Measurements from ENCODE around the gene KRTAP4-9.
"Not testable (repeated sequence)": the region's sequence is repeated elsewhere in the genome, so short reads cannot be mapped to it uniquely, and the experiment has no call there.

Gene KRTAP4-9

DNA sequence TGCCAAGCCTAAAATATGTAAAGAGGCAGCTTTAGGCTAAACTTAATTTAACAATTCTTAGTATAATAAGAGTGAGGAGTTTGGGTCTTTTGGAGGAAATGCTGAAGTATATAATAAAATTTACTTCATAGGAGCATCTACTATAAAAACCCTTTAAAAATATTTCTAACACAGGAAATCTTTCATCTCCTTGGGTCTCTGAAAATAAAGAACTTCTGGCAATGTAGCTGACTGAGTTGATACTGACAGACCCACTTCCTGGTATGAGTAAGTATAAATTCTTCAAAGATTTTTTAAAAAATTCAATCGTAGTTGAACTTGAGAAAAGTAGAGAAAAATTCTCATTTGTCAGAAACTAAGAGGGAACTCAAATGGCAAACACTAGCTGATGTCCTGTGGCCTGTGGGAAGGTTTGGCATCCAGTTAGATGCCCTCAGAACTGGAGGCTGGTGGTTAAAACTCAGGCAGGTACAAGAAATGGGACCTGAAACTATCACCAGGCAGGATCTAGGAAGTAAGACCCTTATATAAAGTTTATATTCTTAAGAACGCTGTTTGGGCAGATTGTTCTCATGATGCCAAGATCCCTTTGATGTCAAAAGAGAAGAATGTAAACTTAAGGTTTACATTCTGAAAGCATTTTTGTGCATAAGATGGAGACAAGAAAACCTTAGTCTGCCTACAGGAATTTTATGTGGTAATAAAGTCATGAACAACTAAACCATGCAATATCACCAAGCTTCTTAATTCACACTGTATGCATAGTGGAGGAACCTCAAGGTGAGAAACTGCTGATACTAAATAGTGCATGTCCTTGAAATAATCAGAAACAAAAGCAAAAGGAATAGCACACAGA, 28.9 kb downstream of the KRTAP4-9 start:
- Histone ChIP-seq H3K4me3 (replicated peaks; ENCODE audit: low read depth, low read length) (no peak overlapping the region), H3K27me3 (replicated peaks; ENCODE audit: control insufficient read depth, insufficient read depth, low read length) (no peaks in the 10 kb centered on the region), H3K36me3 (ENCODE audit: control insufficient read depth, insufficient read depth, low read length) (no peaks in the 10 kb centered on the region)
- TF ChIP-seq, protein P1, sequence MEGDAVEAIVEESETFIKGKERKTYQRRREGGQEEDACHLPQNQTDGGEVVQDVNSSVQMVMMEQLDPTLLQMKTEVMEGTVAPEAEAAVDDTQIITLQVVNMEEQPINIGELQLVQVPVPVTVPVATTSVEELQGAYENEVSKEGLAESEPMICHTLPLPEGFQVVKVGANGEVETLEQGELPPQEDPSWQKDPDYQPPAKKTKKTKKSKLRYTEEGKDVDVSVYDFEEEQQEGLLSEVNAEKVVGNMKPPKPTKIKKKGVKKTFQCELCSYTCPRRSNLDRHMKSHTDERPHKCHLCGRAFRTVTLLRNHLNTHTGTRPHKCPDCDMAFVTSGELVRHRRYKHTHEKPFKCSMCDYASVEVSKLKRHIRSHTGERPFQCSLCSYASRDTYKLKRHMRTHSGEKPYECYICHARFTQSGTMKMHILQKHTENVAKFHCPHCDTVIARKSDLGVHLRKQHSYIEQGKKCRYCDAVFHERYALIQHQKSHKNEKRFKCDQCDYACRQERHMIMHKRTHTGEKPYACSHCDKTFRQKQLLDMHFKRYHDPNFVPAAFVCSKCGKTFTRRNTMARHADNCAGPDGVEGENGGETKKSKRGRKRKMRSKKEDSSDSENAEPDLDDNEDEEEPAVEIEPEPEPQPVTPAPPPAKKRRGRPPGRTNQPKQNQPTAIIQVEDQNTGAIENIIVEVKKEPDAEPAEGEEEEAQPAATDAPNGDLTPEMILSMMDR (IDR thresholded peaks at IDR 0.05; ENCODE audit: insufficient read depth, low read length, poor library complexity, severe bottlenecking) = no peak
- DNase-seq (ENCODE audit: extremely low read depth, insufficient read length) = no peak

DNA sequence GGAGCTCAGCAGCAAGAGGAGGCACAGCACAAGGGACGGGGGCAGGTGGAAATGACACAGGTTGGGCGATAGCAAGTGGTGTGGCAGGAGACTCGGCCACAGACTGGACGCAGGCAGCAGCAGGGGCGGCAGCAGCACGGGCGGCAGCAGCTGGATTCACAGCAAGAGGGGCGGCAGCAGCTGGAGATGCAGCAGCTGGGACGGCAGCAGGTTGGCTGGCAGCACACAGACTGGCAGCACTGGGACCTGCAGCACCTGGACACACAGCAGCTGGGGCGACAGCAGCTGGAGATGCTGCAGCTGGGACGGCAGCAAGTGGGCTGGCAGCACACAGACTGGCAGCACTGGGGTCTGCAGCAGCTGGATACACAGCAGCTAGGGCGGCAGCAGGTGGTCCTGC, 34.7 kb downstream of the KRTAP4-9 start:
- not testable (repeated sequence) for H3K4me3 ChIP-seq (replicated peaks; ENCODE audit: low read depth, low read length); DNase-seq (ENCODE audit: extremely low read depth, insufficient read length); H3K36me3 ChIP-seq (ENCODE audit: control insufficient read depth, insufficient read depth, low read length); H3K27me3 ChIP-seq (replicated peaks; ENCODE audit: control insufficient read depth, insufficient read depth, low read length)

DNA sequence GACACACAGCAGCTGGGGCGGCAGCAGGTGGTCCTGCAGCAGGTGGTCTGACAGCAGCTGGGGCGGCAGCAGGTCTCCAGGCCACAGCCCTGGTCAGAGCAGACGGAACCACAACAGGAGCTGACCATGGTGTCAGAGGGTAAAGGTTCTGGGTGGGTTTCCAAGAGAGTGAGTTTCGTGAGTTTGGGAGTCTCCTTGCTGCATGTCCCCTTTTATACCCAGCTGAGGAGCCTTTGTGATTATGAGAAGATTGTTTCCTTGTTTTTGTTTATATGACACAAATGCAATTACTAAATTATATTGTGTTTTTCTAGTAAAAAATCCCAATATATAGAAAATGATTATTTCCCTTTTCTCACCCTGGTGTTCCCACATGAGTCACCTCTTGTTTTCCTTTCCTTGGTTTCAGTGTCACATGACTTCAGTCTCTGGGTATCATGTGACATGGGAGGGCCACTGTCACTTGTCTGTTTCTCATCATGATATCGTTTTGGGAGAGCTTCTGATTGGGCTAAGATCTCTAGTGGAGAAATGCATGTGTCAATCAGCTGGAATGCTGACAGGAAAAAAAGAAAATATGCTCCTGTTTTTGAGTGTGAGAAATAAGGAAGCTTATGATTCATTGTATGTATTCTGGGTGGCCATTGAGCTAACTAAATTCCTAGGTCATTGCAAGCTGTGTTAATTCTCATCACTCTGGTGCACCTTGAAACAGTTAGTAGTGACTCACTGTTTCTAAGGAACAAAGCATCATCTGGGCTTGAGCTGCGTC, 35.4 kb downstream of the KRTAP4-9 start, which contains the start of gene KRTAP4-6:
Gene KRTAP4-6, minus strand, starts transcription at position 185 of the 772 bp plus-strand sequence. Its CDS starts 57 bp downstream, at position 128.
- H3K27me3 ChIP-seq (replicated peaks; ENCODE audit: control insufficient read depth, insufficient read depth, low read length) = no peaks in the 10 kb centered on the region
- no peaks in the 10 kb centered on the region for H3K36me3 ChIP-seq (ENCODE audit: control insufficient read depth, insufficient read depth, low read length)
- no peak for DNase-seq (ENCODE audit: extremely low read depth, insufficient read length)
- no peak within 1 kb of the TSS for H3K4me3 ChIP-seq (replicated peaks; ENCODE audit: low read depth, low read length)
- TF ChIP-seq, protein P1 (IDR thresholded peaks at IDR 0.05; ENCODE audit: insufficient read depth, low read length, poor library complexity, severe bottlenecking) = no peak

DNA sequence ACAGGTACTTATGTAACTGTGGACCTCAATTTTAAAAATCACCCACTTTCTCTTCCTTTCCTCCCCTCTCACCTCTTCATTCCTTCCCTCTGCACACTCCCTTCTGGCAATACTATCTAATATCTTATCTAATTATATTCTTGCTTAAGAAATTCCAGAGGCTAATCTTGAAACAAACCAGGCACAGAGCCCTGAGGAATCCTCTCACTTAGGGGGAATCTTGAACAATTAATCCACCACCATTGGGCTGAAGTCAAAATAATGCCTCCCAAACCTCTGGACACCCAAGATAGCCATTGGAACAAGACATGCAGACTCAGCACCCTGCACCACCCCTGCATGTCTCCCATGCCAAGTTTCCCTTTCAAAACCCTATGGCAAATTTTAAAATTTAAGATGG, 36.2 kb downstream of the KRTAP4-9 start:
- Histone ChIP-seq H3K4me3 (replicated peaks; ENCODE audit: low read depth, low read length) (no peak overlapping the region), H3K36me3 (ENCODE audit: control insufficient read depth, insufficient read depth, low read length) (no peaks in the 10 kb centered on the region), H3K27me3 (replicated peaks; ENCODE audit: control insufficient read depth, insufficient read depth, low read length) (no peaks in the 10 kb centered on the region)
- TF ChIP-seq, protein P1 (IDR thresholded peaks at IDR 0.05; ENCODE audit: insufficient read depth, low read length, poor library complexity, severe bottlenecking) = no peak
- no peak for DNase-seq (ENCODE audit: extremely low read depth, insufficient read length)

DNA sequence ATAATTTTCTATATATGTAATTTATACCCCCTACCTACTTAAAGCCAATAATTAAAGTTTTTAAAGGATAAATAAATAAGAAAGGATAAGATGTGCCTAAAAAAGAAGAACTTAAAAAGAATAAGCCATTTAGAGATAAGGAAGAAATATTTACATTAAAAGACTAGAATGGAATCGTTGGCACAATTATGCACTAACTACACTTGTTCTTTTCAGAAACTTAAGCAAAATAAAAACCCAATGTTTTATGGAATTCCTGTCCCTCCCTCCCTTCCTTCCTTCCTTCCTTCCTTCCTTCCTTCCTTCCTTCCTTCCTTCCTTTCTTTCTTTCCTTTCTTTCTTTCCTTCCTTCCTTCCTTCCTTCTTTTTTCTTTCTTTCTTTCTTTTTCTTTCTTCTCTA, 39.7 kb downstream of the KRTAP4-9 start:
- DNase-seq (ENCODE audit: extremely low read depth, insufficient read length) = no peak
- Histone ChIP-seq H3K27me3 (replicated peaks; ENCODE audit: control insufficient read depth, insufficient read depth, low read length) (no peaks in the 10 kb centered on the region), H3K4me3 (replicated peaks; ENCODE audit: low read depth, low read length) (no peak overlapping the region), H3K36me3 (ENCODE audit: control insufficient read depth, insufficient read depth, low read length) (no peaks in the 10 kb centered on the region)
- TF ChIP-seq, protein P1 (IDR thresholded peaks at IDR 0.05; ENCODE audit: insufficient read depth, low read length, poor library complexity, severe bottlenecking) = no peak

DNA sequence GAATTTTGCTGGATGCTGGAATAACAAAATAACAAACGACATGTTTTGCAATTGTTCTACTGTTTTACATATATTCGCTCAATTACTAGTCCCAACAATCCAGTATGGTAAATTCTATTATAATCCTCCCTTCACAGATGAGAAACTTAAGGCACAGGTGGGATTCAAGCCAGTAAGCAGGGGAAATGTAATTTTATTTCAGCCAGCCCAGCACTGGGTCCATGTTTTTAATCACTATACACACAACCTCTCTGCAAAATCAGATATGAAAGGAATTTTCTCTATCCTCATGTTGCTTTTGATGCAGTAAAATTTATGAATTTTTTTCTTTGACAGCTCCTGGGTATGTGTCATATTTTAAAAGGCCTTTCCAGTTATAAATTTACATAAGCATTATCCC, 40.1 kb downstream of the KRTAP4-9 start:
- Histone ChIP-seq H3K36me3 (ENCODE audit: control insufficient read depth, insufficient read depth, low read length) (no peaks in the 10 kb centered on the region), H3K27me3 (replicated peaks; ENCODE audit: control insufficient read depth, insufficient read depth, low read length) (no peaks in the 10 kb centered on the region), H3K4me3 (replicated peaks; ENCODE audit: low read depth, low read length) (no peak overlapping the region)
- TF ChIP-seq, protein P1 (IDR thresholded peaks at IDR 0.05; ENCODE audit: insufficient read depth, low read length, poor library complexity, severe bottlenecking) = no peak
- no peak for DNase-seq (ENCODE audit: extremely low read depth, insufficient read length)
